HG02870 (cell line): ENCODE results near the gene FRMD5.
A peak's percentile ranks its signal among the peaks of the same experiment; 100 is the strongest.
"Not testable (repeated sequence)": the region's sequence is repeated elsewhere in the genome, so short reads cannot be mapped to it uniquely, and the experiment has no call there.

Experiments
- ATAC-seq: cut with Tn5 transposase; IDR thresholded peaks from one replicate; pipeline ENCODE4 v1.9.1; 2021; ENCODE audit warnings: mild to moderate bottlenecking, moderate library complexity; ENCODE audit not compliant: unreplicated experiment

Gene FRMD5

GRCh38 chr15:43867096-43867495 is 328.0 kb downstream of the FRMD5 start:
- ATAC-seq: no peak

DNA sequence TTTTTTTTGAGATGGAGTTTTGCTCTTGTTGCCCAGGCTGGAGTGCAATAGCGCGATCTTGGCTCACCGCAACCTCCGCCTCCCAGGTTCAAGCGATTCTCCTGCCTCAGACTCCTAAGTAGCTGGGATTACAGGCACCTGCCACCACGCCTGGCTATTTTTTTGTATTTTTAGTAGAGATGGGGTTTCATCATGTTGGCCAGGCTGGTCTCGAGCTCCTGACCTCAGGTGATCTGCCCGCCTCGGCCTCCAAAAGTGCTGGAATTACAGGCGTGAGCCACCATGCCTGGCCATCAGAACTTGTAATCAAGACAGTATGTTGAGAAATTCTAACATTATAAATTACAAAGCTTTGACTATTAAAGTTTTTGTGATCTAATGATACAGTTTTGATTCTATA is 328.4 kb downstream of the FRMD5 start:
- not testable (repeated sequence) for ATAC-seq

- no peak for ATAC-seq
Observed at GRCh38 chr15:43859546-43859945, 335.5 kb downstream of the FRMD5 start.

- no peak for ATAC-seq
Observed at GRCh38 chr15:43854801-43855200, 340.3 kb downstream of the FRMD5 start.

GRCh38 chr15:43852607-43853006 is 342.5 kb downstream of the FRMD5 start:
- ATAC-seq: no peak

GRCh38 chr15:43851251-43851650 is 343.8 kb downstream of the FRMD5 start:
- no peak for ATAC-seq

DNA sequence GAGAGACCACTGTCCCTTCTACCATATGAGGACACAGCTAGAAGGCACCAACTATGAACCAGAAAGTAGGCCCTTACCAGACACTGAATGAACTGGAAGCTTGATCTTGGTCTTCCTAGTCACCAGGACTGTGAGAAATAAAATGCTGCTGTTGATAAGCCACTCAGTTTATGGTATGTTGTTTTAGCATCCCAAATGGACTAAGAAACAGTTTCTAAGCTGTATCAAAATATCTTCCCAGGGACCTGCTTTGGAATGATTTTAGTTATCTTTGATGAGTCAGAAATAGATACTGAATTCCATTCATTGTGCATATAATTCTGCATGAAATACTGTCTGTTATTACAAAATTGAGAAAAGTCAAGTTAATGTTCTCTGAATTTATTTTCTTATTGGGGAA is 349.6 kb downstream of the FRMD5 start:
- ATAC-seq: no peak

DNA sequence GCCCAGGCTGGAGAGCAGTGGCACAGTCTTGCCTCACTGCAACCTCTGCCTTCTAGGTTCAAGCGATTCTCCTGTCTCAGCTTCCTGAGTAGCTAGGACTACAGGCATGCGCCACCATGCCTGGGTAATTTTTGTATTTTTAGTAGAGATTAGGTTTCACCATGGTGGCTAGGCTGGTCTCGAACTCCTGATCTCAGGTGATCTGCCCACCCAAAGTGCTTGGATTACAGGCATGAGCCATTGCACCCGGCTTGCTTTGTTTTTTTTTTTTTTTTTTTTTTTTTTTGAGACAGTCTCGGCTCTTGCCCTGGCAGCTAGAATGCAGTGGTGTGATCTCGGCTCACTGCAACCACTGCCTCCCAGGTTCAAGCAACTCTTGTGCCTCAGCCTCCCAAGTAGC is 362.6 kb downstream of the FRMD5 start:
- not testable (repeated sequence) for ATAC-seq

DNA sequence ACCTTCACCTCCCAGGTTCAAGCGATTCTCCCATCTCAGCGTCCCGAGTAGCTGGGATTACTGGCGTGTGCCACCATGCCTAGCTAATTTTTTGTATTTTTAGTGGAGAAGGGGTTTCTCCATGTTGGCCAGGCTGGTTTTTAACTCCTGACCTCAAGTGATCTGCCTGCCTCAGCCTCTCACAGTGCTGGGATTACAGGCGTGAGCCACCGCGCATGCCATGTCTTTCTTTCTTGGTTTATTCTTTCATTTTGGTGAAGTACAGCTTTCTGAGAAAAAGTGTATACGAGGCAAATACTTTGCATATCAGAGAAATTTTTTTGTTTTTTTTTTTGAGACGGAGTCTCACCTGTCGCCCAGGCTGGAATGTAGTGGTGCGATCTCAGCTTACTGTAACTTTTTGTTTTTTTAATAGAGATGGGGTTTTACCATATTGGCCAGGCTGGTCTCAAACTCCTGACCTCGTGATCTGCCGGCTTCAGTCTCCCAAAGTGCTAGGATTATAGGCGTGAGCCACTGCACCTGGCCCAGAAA is 363.5 kb downstream of the FRMD5 start:
- not testable (repeated sequence) for ATAC-seq

- ATAC-seq: not testable (repeated sequence)
Observed at GRCh38 chr15:43830691-43831275, 364.3 kb downstream of the FRMD5 start.

GRCh38 chr15:43829951-43830540 is 365.0 kb downstream of the FRMD5 start:
- ATAC-seq: not testable (repeated sequence)

- ATAC-seq: no peak
Observed at GRCh38 chr15:43828061-43828657, 366.9 kb downstream of the FRMD5 start.

DNA sequence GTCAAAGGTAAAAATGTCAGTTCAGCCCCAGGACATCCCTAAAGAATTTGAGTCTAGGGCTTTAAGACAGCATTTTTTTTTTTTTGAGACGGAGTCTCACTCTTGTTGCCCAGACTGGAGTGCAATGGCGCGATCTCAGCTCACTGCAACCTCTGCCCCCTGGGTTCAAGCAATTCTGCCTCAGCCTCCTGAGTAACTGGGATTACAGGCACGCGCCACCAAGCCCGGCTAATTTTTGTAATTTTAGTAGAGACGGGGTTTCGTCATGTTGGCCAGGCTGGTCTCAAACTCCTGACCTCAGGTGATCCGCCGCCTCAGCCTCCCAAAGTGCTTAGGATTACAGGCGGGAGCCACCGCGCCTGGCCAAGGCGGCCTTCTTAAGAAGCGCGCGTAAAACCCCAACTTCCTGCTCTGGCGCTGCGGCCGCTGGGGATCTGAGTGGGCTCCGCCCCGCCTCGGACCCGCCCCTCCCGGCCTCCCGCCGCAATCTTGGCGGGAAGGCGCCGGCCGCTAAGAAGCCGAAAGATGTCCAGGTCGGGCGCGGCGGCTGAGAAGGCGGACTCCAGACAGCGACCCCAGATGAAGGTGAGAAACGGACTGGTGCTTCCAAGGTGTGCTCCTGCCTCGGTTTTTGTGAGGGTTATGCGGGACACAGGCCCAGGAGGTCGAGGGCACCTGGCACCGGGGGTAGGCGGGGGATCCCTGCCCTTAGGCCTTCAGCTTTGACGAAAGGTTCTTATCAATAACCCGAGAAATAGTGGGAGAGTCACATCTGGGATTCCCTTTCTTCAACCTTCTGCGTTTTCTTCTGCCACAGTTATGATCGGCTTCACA is 368.3 kb downstream of the FRMD5 start, which contains the start of gene WDR76:
Gene WDR76 (plus strand): TSS at position 495 of the 834 bp plus-strand sequence. CDS start 31 bp downstream, at position 526.
- peak; percentile 58 for ATAC-seq

- ATAC-seq: no peak
Observed at GRCh38 chr15:43826029-43826507, 369.0 kb downstream of the FRMD5 start.

DNA sequence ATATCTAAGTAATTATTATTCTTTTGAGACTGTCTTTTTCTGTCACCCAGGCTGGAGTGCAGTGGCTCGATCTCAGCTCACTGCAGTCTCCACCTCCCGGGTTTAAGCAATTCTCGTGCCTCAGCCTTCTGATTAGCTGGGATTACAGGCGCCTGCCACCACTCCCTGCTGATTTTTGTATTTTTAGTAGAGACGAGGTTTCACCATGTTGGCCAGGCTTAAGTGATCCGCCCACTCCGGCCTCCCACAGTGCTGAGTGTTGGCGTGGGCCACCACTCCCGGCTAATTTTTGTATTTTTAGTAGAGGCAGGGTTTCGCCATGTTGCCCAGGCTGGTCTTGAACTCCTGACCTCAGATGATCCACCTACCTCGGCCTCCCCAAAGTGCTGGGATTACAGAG is 369.8 kb downstream of the FRMD5 start:
- not testable (repeated sequence) for ATAC-seq

DNA sequence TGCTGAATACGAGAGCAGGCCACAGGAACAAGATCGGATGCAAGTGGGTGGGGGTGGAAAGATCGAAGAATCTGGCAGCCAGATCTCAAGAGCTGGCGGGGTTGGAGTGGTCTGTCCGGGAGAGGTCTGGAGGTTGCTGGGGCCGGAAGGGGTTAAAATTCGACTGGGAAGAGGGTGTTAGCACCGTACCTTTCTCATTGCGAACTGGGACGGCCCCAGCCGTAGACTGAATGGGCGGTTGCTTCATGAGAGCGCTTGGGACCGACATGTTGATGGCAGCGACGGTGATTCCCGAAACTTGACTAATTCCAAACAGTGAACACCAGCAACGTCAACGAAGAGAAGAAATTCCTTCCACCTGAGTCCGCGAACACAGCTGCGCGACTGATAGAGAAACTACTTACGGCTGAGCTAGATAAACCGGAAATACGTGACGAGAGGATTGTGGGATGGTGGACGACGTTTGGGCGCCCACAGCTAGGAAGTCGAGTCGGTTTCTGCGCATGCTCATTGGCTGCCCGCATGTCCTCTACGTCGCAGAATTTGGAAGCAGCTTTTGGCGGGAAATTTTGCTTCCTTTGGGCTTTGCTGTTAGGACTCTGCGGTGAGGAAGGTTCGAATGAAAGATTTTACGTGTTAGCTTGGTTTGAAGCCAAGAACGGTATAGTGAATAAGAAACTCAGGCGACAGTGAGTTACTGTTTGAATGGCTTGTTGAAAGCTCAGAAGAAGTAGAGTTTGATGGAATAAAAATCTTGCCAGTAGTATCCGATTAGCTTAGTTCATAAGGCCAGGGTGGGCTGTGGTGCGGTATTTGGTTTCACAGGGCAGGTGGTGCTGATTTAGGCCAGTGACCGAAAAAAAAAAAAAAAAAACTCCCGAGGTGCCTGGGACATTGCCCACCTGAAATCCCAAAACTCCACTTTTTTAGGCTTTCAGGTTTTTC is 370.5 kb downstream of the FRMD5 start, which contains the start of gene MFAP1:
Gene MFAP1 (minus strand): TSS at position 389 of the 945 bp plus-strand sequence. CDS start 121 bp downstream, at position 268.
- ATAC-seq: peak; percentile 66

DNA sequence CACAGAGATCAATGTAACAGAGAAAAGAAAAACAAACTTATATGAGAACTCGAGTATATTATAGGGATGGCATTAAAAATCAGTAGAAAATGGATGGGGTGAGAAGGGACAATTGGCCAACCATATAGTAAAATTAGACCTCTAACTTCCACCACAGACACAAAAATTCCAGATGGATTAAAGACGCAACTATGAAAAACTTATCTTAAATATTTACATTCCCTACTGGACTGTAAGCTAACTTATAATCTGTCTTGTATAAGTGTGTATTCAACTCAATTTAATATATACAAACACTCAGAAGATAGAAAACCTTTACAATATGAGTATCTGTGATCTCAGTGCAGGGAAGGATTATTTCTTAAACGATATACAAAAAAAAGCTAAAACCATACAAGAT is 373.6 kb downstream of the FRMD5 start:
- no peak for ATAC-seq
